Measurements from ENCODE around the gene MAPKAP1. TPM values are rescaled to one million over a fixed set of nuclear protein-coding genes. Genes with fewer than 3 reads are reported as not detected.

Gene MAPKAP1
- polyA plus RNA-seq, 4 donors, result 38.4 to 57.4 (median 43.6) TPM

GRCh38 chr9:125476645-125477044 lies 230.4 kb downstream of the MAPKAP1 start:
- FAIRE-seq, result no peak
- Histone ChIP-seq H3K9me3 (ENCODE audit: control insufficient read depth in 2 of 2, insufficient read depth in 1 of 2, low read depth in 1 of 2, low read length in 1 of 2) (no peaks in the 10 kb centered on the region), H3K4me3 (ENCODE audit: low read depth in 1 of 3, low read length in 3 of 3) (no peak overlapping the region), H3K27ac (ENCODE audit: low read depth in 1 of 3, low read length in 2 of 3) (no peak overlapping the region), H3K27me3 (ENCODE audit: control insufficient read depth in 3 of 3, insufficient read depth in 3 of 3, low read length in 3 of 3) (no peaks in the 10 kb centered on the region), H3K36me3 (ENCODE audit: control insufficient read depth in 3 of 3, insufficient read depth in 2 of 3, low read depth in 1 of 3, low read length in 3 of 3) (peaks cover 0 to 29% (median 6%) of the 10 kb centered on the region in 3 donors), H3K4me1 (ENCODE audit: control insufficient read depth in 3 of 3, insufficient read depth in 2 of 3, low read depth in 1 of 3, low read length in 2 of 3) (no peaks in the 10 kb centered on the region)
- DNase-seq, result no peak
- 85 to 91% (median 86%) methylated on average over 6 of the region's 6 CpGs for WGBS, 3 donors

- no peaks in the 10 kb centered on the region for H3K27me3 ChIP-seq (ENCODE audit: control insufficient read depth in 3 of 3, insufficient read depth in 3 of 3, low read length in 3 of 3)
- peaks cover 0 to 27% (median 8%) of the 10 kb centered on the region in 3 donors for H3K36me3 ChIP-seq (ENCODE audit: control insufficient read depth in 3 of 3, insufficient read depth in 2 of 3, low read depth in 1 of 3, low read length in 3 of 3)
- WGBS, 3 donors, result 85 to 93% (median 92%) methylated on average over 6 of the region's 6 CpGs
- no peak for FAIRE-seq
- DNase-seq, result no peak
- H3K4me3 ChIP-seq (ENCODE audit: low read depth in 1 of 3, low read length in 3 of 3), result no peak overlapping the region
- H3K4me1 ChIP-seq (ENCODE audit: control insufficient read depth in 3 of 3, insufficient read depth in 2 of 3, low read depth in 1 of 3, low read length in 2 of 3), result no peaks in the 10 kb centered on the region
- no peak overlapping the region for H3K27ac ChIP-seq (ENCODE audit: low read depth in 1 of 3, low read length in 2 of 3)
- no peaks in the 10 kb centered on the region for H3K9me3 ChIP-seq (ENCODE audit: control insufficient read depth in 2 of 2, insufficient read depth in 1 of 2, low read depth in 1 of 2, low read length in 1 of 2)
Observed at GRCh38 chr9:125475385-125475784, 231.6 kb downstream of the MAPKAP1 start.

- H3K27me3 ChIP-seq (ENCODE audit: control insufficient read depth in 3 of 3, insufficient read depth in 3 of 3, low read length in 3 of 3), result no peaks in the 10 kb centered on the region
- H3K27ac ChIP-seq (ENCODE audit: low read depth in 1 of 3, low read length in 2 of 3), result peak overlapping the region in 2 of 3 donors; percentile 36 to 45
- no peak overlapping the region for H3K4me3 ChIP-seq (ENCODE audit: low read depth in 1 of 3, low read length in 3 of 3)
- DNase-seq, result peak in 1 of 2 donors; percentile 19
- FAIRE-seq, result no peak
- peaks cover 0 to 20% (median 7%) of the 10 kb centered on the region in 3 donors for H3K36me3 ChIP-seq (ENCODE audit: control insufficient read depth in 3 of 3, insufficient read depth in 2 of 3, low read depth in 1 of 3, low read length in 3 of 3)
- H3K4me1 ChIP-seq (ENCODE audit: control insufficient read depth in 3 of 3, insufficient read depth in 2 of 3, low read depth in 1 of 3, low read length in 2 of 3), result no peaks in the 10 kb centered on the region
- 59 to 90% (median 85%) methylated on average over 11 of the region's 11 CpGs for WGBS, 3 donors
- no peaks in the 10 kb centered on the region for H3K9me3 ChIP-seq (ENCODE audit: control insufficient read depth in 2 of 2, insufficient read depth in 1 of 2, low read depth in 1 of 2, low read length in 1 of 2)
Observed at GRCh38 chr9:125472926-125473701, 233.9 kb downstream of the MAPKAP1 start.

GRCh38 chr9:125472562-125472925 lies 234.5 kb downstream of the MAPKAP1 start:
- no peaks in the 10 kb centered on the region for H3K27me3 ChIP-seq (ENCODE audit: control insufficient read depth in 3 of 3, insufficient read depth in 3 of 3, low read length in 3 of 3)
- H3K4me1 ChIP-seq (ENCODE audit: control insufficient read depth in 3 of 3, insufficient read depth in 2 of 3, low read depth in 1 of 3, low read length in 2 of 3), result no peaks in the 10 kb centered on the region
- WGBS, 3 donors, result 59 to 91% (median 83%) methylated on average over 4 of the region's 4 CpGs
- H3K4me3 ChIP-seq (ENCODE audit: low read depth in 1 of 3, low read length in 3 of 3), result no peak overlapping the region
- H3K9me3 ChIP-seq (ENCODE audit: control insufficient read depth in 2 of 2, insufficient read depth in 1 of 2, low read depth in 1 of 2, low read length in 1 of 2), result no peaks in the 10 kb centered on the region
- peaks cover 0 to 22% (median 7%) of the 10 kb centered on the region in 3 donors for H3K36me3 ChIP-seq (ENCODE audit: control insufficient read depth in 3 of 3, insufficient read depth in 2 of 3, low read depth in 1 of 3, low read length in 3 of 3)
- FAIRE-seq (no peak), DNase-seq (no peak)
- H3K27ac ChIP-seq (ENCODE audit: low read depth in 1 of 3, low read length in 2 of 3), result no peak overlapping the region

GRCh38 chr9:125470767-125471580 lies 236.0 kb downstream of the MAPKAP1 start:
- no peaks in the 10 kb centered on the region for H3K4me1 ChIP-seq (ENCODE audit: control insufficient read depth in 3 of 3, insufficient read depth in 2 of 3, low read depth in 1 of 3, low read length in 2 of 3)
- FAIRE-seq (no peak), DNase-seq (no peak)
- H3K9me3 ChIP-seq (ENCODE audit: control insufficient read depth in 2 of 2, insufficient read depth in 1 of 2, low read depth in 1 of 2, low read length in 1 of 2), result no peaks in the 10 kb centered on the region
- peaks cover 3 to 21% (median 3%) of the 10 kb centered on the region in 3 donors for H3K36me3 ChIP-seq (ENCODE audit: control insufficient read depth in 3 of 3, insufficient read depth in 2 of 3, low read depth in 1 of 3, low read length in 3 of 3)
- no peaks in the 10 kb centered on the region for H3K27me3 ChIP-seq (ENCODE audit: control insufficient read depth in 3 of 3, insufficient read depth in 3 of 3, low read length in 3 of 3)
- H3K4me3 ChIP-seq (ENCODE audit: low read depth in 1 of 3, low read length in 3 of 3), result no peak overlapping the region
- WGBS, 3 donors, result 91 to 94% (median 93%) methylated on average over 14 of the region's 14 CpGs
- no peak overlapping the region for H3K27ac ChIP-seq (ENCODE audit: low read depth in 1 of 3, low read length in 2 of 3)

- peaks cover 3 to 24% (median 3%) of the 10 kb centered on the region in 3 donors for H3K36me3 ChIP-seq (ENCODE audit: control insufficient read depth in 3 of 3, insufficient read depth in 2 of 3, low read depth in 1 of 3, low read length in 3 of 3)
- H3K4me3 ChIP-seq (ENCODE audit: low read depth in 1 of 3, low read length in 3 of 3), result no peak overlapping the region
- H3K4me1 ChIP-seq (ENCODE audit: control insufficient read depth in 3 of 3, insufficient read depth in 2 of 3, low read depth in 1 of 3, low read length in 2 of 3), result no peaks in the 10 kb centered on the region
- FAIRE-seq, result no peak
- no peaks in the 10 kb centered on the region for H3K27me3 ChIP-seq (ENCODE audit: control insufficient read depth in 3 of 3, insufficient read depth in 3 of 3, low read length in 3 of 3)
- DNase-seq, result no peak
- no peak overlapping the region for H3K27ac ChIP-seq (ENCODE audit: low read depth in 1 of 3, low read length in 2 of 3)
- no peaks in the 10 kb centered on the region for H3K9me3 ChIP-seq (ENCODE audit: control insufficient read depth in 2 of 2, insufficient read depth in 1 of 2, low read depth in 1 of 2, low read length in 1 of 2)
- WGBS, 3 donors, result 71 to 84% (median 74%) methylated on average over 3 of the region's 3 CpGs
Observed at GRCh38 chr9:125470189-125470588, 236.8 kb downstream of the MAPKAP1 start.

GRCh38 chr9:125468646-125469045 lies 238.4 kb downstream of the MAPKAP1 start:
- peaks cover 0 to 3% (median 0%) of the 10 kb centered on the region in 3 donors for H3K4me1 ChIP-seq (ENCODE audit: control insufficient read depth in 3 of 3, insufficient read depth in 2 of 3, low read depth in 1 of 3, low read length in 2 of 3)
- H3K27me3 ChIP-seq (ENCODE audit: control insufficient read depth in 3 of 3, insufficient read depth in 3 of 3, low read length in 3 of 3), result no peaks in the 10 kb centered on the region
- H3K9me3 ChIP-seq (ENCODE audit: control insufficient read depth in 2 of 2, insufficient read depth in 1 of 2, low read depth in 1 of 2, low read length in 1 of 2), result no peaks in the 10 kb centered on the region
- DNase-seq (no peak), FAIRE-seq (no peak)
- H3K36me3 ChIP-seq (ENCODE audit: control insufficient read depth in 3 of 3, insufficient read depth in 2 of 3, low read depth in 1 of 3, low read length in 3 of 3), result peaks cover 3 to 24% (median 3%) of the 10 kb centered on the region in 3 donors
- no peak overlapping the region for H3K27ac ChIP-seq (ENCODE audit: low read depth in 1 of 3, low read length in 2 of 3)
- H3K4me3 ChIP-seq (ENCODE audit: low read depth in 1 of 3, low read length in 3 of 3), result no peak overlapping the region
- 88 to 93% (median 88%) methylated on average over 8 of the region's 8 CpGs for WGBS, 3 donors

GRCh38 chr9:125467116-125467740 lies 239.8 kb downstream of the MAPKAP1 start:
- H3K36me3 ChIP-seq (ENCODE audit: control insufficient read depth in 3 of 3, insufficient read depth in 2 of 3, low read depth in 1 of 3, low read length in 3 of 3), result peaks cover 3 to 25% (median 6%) of the 10 kb centered on the region in 3 donors
- H3K4me1 ChIP-seq (ENCODE audit: control insufficient read depth in 3 of 3, insufficient read depth in 2 of 3, low read depth in 1 of 3, low read length in 2 of 3), result peaks cover 0 to 3% (median 0%) of the 10 kb centered on the region in 3 donors
- H3K27me3 ChIP-seq (ENCODE audit: control insufficient read depth in 3 of 3, insufficient read depth in 3 of 3, low read length in 3 of 3), result no peaks in the 10 kb centered on the region
- no peak for DNase-seq
- H3K9me3 ChIP-seq (ENCODE audit: control insufficient read depth in 2 of 2, insufficient read depth in 1 of 2, low read depth in 1 of 2, low read length in 1 of 2), result no peaks in the 10 kb centered on the region
- H3K4me3 ChIP-seq (ENCODE audit: low read depth in 1 of 3, low read length in 3 of 3), result peak overlapping the region in 1 of 3 donors; percentile 2
- WGBS, 3 donors, result 85% methylated on average over 7 of the region's 7 CpGs
- no peak for FAIRE-seq
- H3K27ac ChIP-seq (ENCODE audit: low read depth in 1 of 3, low read length in 2 of 3), result no peak overlapping the region

Measured in small intestine (tissue), 7 donors.